Breast epithelium (tissue), 4 donors: ENCODE data around the gene CEP112. TPM values are rescaled to one million over a fixed set of nuclear protein-coding genes. Genes with fewer than 3 reads are reported as not detected.

ENCODE experiments used
- DNase-seq, 2 donors: peaks; one replicate each; pipeline ENCODE4 v3.0.0-alpha.2; 2019; ENCODE audit warnings: low spot score in 2 of 2
- H3K27ac ChIP-seq, 2 donors: fragments of 200-600 bp; sonication (generic) in 1 of 2; one replicate each; pipeline ENCODE4 v1.5.1; 2016 to 2019; ENCODE audit warnings: mild to moderate bottlenecking in 1 of 2
- H3K27me3 ChIP-seq, 2 donors: fragments of 200-600 bp; sonication (generic) in 1 of 2; one replicate each; pipeline versions ENCODE4 v1.5.1 to v1.6.0; 2017 to 2019; ENCODE audit warnings: control low read depth in 1 of 2, mild to moderate bottlenecking in 1 of 2
- H3K36me3 ChIP-seq: fragments of 200-600 bp; one replicate; pipeline ENCODE4 v1.5.1; 2019
- H3K4me1 ChIP-seq, 2 donors: fragments of 200-600 bp; sonication (generic); one replicate each; pipeline ENCODE4 v1.5.1; 2016 to 2019; ENCODE audit warnings: control low read depth in 1 of 2
- H3K4me3 ChIP-seq, 3 donors: fragments of 200-600 bp; sonication (generic); 1 replicate in 2 of 3; 2 replicates in 1 of 3; pipeline ENCODE4 v1.5.1; 2016 to 2019; ENCODE audit warnings: mild to moderate bottlenecking in 3 of 3, moderate library complexity in 2 of 3
- H3K9me3 ChIP-seq, 2 donors: fragments of 200-600 bp; sonication (generic) in 1 of 2; one replicate each; pipeline ENCODE4 v1.5.1; 2016 to 2019; ENCODE audit warnings: control low read depth in 1 of 2
- CTCF ChIP-seq, 3 donors: fragments of 450-650 bp; IDR thresholded peaks; one replicate each; pipeline ENCODE4 v1.5.1; 2016 to 2017; ENCODE audit warnings: antibody characterized with exemption in 3 of 3, mild to moderate bottlenecking in 3 of 3, moderate library complexity in 3 of 3
- POLR2A ChIP-seq: fragments of 450-650 bp; IDR thresholded peaks from one replicate; pipeline ENCODE4 v1.6.1; 2016; ENCODE audit warnings: antibody characterized with exemption, mild to moderate bottlenecking, moderate library complexity
- POLR2AphosphoS5 ChIP-seq, 3 donors: sonication (generic); formaldehyde crosslinking; IDR thresholded peaks; one replicate each; pipeline ENCODE4 v1.6.1; 2017; ENCODE audit warnings: antibody characterized with exemption in 3 of 3
- intact Hi-C: fragments of 100-400 bp; cut with DNase I; formaldehyde crosslinking; loops from one replicate; pipeline ENCODE4 v1.15.1; 2023; ENCODE audit warnings: low total_unique reads
- total RNA-seq, 3 donors: library from RNA; depleted of rRNA; stranded (reverse); fragments of >200 nt; gene quantifications; one replicate each; pipeline ENCODE4 v1.1.0, GENCODE V29; 2016

Gene CEP112
- total RNA-seq, 3 donors from 2014 or later, result 12.9 to 27.2 (median 18.0) TPM

DNA sequence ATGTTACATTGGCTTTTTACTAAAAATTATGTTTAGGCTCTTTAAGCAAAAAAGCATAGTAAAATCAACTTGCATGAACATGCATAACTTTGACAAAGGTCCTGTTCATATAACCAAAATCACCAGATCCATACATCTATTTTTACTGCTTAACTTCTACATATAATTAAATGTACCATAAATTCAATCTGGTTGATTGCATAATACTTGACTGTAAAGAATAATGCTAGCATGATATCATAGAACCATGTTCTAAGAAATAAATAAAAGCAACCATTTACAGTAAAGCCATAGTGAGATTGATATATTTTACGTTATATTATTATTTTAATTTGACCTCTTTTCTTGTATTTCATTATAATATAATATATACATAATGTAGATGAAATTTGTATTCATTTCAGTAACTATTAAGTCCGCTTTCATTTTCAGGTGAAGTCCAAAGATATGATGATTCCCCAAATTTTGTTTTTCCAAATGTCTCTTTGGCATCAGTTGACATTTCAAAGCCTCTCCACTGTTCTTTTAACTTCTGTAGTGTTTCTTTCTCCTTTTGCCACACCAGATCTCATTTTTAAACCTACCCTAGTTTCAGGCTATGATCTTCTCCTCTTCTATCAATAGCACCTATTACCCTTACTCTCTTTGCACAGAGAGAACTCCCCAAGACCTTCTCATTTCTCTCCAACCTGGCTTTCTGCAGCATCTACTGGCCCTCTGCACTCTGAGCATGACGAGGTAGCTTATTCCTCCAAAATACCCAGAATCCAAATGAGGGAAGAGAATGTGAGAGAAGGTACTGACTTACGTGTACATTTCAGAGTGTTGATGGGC is 35.5 kb upstream of the CEP112 start:
- Histone ChIP-seq H3K36me3 (no peaks in the 10 kb centered on the region), H3K4me3 (no peak overlapping the region), H3K9me3 (no peaks in the 10 kb centered on the region), H3K4me1 (no peaks in the 10 kb centered on the region), H3K27ac (no peak overlapping the region), H3K27me3 (no peaks in the 10 kb centered on the region)
- TF ChIP-seq POLR2A, result no peak
- TF ChIP-seq CTCF (IDR thresholded peaks at IDR 0.05), result no peak
- no peak for TF ChIP-seq POLR2AphosphoS5 (IDR thresholded peaks at IDR 0.05)
- intact Hi-C loops, result loop anchor here (10.0 kb wide), 1 partner anchor 577 kb away; no protein-coding TSS in a partner anchor
- no peak for DNase-seq

DNA sequence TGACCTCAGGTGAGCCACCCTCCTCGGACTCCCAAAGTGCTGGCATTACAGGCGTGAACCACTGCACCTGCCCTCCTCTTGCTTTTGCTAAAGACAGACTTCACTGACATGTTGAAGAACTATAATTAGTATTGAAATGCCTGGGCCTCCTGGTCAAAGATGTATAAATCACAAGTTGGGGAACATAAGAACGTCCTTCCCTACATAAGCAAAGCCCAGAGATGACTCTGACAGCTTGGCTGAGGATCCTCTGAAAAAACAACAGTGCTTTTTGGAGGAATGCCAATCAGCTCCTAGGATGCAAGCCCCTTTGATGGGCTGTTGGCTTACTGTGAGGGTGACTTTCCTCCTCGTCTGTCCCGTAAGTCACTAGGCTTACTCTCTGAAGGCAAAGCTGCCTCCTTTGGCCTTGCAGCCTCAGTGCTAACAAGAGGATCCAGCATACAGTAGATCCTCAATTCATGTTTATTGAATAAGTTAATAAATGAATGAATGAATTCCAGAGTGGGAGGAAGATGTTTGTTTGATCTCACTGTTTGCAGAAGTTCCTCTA is 30.9 kb upstream of the CEP112 start:
- TF ChIP-seq CTCF (IDR thresholded peaks at IDR 0.05) (no peak), POLR2A (no peak), POLR2AphosphoS5 (IDR thresholded peaks at IDR 0.05) (no peak)

GRCh38 chr17:66221755-66222530 is 30.0 kb upstream of the CEP112 start:
- H3K27ac ChIP-seq, result no peak overlapping the region
- no peaks in the 10 kb centered on the region for H3K36me3 ChIP-seq
- peaks cover 0 to 3% of the 10 kb centered on the region in 2 donors for H3K27me3 ChIP-seq
- no peaks in the 10 kb centered on the region for H3K9me3 ChIP-seq
- intact Hi-C loops, result loop anchor here (10.0 kb wide), 1 partner anchor 583 kb away; no protein-coding TSS in a partner anchor
- no peaks in the 10 kb centered on the region for H3K4me1 ChIP-seq
- H3K4me3 ChIP-seq, result no peak overlapping the region
- TF ChIP-seq POLR2AphosphoS5 (IDR thresholded peaks at IDR 0.05) (no peak), CTCF (IDR thresholded peaks at IDR 0.05) (no peak), POLR2A (no peak)
- DNase-seq, result no peak

More for the DNA sequence above, 30.9 kb upstream of the CEP112 start:
- no peak for DNase-seq
- intact Hi-C loops, result loop anchor here (10.0 kb wide), 1 partner anchor 582 kb away; no protein-coding TSS in a partner anchor
- Histone ChIP-seq H3K4me1 (no peaks in the 10 kb centered on the region), H3K36me3 (no peaks in the 10 kb centered on the region), H3K27ac (no peak overlapping the region), H3K9me3 (no peaks in the 10 kb centered on the region), H3K4me3 (no peak overlapping the region), H3K27me3 (peaks cover 0 to 3% of the 10 kb centered on the region in 2 donors)

GRCh38 chr17:66221343-66221742 is 29.4 kb upstream of the CEP112 start:
- no peaks in the 10 kb centered on the region for H3K36me3 ChIP-seq
- H3K27me3 ChIP-seq, result peaks cover 0 to 3% of the 10 kb centered on the region in 2 donors
- no peak for TF ChIP-seq CTCF (IDR thresholded peaks at IDR 0.05)
- no peak for TF ChIP-seq POLR2A
- no peak for TF ChIP-seq POLR2AphosphoS5 (IDR thresholded peaks at IDR 0.05)
- H3K9me3 ChIP-seq, result no peaks in the 10 kb centered on the region
- DNase-seq, result no peak
- H3K27ac ChIP-seq, result no peak overlapping the region
- H3K4me3 ChIP-seq, result no peak overlapping the region
- H3K4me1 ChIP-seq, result no peaks in the 10 kb centered on the region
- intact Hi-C loops, result loop anchor here (10.0 kb wide), 1 partner anchor 583 kb away; no protein-coding TSS in a partner anchor
